CD4-positive, alpha-beta T cell treated with Interleukin-6 at 100 ng/mL for 8 hours (primary cell): Measurements from ENCODE around the gene PSMA7.
A peak's percentile ranks its signal among the peaks of the same experiment; 100 is the strongest.
"Not testable (repeated sequence)": the region's sequence is repeated elsewhere in the genome, so short reads cannot be mapped to it uniquely, and the experiment has no call there.

ENCODE experiments used
- DNase-seq: peaks from one replicate; pipeline ENCODE4 v3.0.0-alpha.2; 2020; ENCODE audit warnings: mixed read lengths, low spot score

The PSMA7 gene

DNA sequence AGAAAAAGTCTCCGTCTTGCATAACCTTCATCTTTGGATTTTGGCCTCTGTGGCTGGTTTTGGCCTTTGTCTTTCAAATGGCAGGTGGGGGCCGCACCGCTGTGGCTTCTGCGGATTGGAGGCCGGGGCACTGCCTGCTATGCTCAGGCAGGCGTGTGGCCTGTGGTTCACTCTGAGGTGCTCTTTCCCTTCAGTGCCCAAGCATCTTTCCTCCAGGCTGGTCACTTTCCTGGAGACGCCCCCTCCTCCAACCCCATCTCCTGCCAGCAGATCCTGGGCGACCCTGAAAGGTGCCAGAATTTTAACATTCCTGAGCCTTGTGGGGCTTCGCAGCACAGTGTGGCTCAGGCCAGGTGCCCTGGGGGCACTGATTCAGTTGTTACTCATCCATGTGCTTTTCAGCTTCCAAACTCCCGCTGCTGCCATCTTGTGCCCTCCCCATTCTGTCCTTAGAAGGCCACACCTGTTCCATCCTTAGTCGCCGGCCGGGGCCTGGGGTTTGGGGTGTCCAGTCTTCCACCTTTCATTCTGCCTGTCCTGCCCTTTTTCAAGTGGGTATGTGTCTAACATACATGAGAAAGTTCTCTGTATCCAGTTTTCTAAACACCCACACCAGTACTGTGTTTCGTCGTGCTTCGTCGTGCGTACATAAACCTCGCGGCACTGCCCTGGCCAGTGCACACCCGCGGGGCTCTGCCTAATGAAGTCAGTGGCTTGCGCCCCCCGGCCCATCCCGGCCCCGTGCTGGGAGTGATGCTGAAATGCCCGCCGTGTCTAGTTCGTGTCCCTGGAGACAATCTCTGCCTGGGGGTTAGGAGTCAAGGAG lies 12.4 kb upstream of the PSMA7 start:
- DNase-seq: no peak

DNA sequence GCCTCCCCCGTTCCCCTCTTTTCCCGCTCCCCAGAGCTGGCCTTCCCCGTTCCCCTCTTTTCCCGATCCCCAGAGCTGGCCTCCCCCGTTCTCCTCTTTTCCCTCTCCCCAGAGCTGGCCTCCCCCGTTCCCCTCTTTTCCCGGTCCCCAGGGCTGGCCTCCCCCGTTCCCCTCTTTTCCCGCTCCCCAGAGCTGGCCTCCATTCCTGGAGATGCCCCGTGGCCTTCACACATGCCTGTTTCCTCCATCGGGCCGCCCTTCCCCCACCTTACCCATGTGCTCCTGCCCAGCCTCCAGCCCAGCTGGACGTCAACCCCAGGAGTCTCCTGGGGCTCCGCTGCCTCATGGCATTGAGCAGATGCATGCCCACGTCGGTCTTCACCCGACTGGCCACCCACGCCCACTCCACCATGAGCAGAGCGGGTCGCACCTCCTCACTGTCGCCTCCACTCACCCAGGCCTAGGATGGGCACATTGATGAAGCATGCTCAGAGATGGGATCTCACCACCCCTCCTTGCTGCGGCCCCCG lies 8.7 kb upstream of the PSMA7 start:
- no peak for DNase-seq

GRCh38 chr20:62151225-62151624 lies 8.0 kb upstream of the PSMA7 start:
- DNase-seq: no peak

DNA sequence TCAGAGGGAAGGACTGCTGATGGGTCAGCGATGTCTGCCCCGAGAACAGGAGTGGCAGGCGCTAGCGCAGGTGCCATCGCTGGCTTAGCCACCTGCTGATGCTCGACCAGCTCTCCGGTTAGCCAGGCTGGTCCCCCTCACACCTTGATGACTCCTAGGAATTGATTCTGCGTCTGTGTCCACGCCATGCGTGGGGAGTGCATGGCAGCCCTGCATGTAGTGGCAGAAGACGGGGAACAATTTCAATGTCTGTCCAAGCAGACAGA lies 7.0 kb upstream of the PSMA7 start:
- no peak for DNase-seq

DNA sequence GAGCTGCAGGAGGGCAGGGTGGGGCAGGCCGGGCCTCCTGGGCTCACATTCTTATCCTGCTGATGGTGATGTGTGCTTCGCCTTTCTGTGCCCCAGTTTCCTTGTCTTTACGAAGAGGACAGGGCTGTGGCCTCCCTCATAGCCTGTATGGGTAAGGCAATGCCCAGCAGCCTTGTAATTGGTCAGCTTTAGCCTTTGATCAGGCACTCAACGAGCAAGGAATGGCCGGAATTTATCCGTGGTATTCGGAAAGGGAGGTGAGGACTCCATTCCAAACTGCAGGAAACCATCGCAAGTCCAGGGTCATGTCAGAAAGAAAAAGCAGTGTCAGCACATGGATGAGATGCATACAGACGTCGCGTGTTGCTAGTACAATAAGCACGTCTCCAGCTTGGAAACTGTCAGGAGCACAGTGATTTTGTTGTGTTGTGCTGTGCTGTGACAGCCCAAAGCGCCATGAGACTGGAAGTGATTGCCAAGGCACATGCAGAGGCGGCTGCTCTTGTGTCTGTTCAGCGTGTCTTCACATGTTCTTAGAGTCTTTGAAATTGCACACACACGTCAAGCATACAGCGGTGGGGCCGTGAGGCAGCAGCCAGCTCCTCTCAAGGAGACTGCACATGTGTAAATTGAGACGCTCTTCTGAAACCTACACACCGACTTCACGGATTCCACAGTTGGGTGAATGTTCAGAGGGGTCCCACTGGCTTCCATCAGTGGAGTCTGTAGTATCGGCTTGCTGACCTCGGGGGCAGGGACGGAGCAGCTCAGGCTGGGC lies 6.5 kb upstream of the PSMA7 start:
- DNase-seq: no peak

- no peak for DNase-seq
Observed at GRCh38 chr20:62148908-62149314, 5.7 kb upstream of the PSMA7 start.

DNA sequence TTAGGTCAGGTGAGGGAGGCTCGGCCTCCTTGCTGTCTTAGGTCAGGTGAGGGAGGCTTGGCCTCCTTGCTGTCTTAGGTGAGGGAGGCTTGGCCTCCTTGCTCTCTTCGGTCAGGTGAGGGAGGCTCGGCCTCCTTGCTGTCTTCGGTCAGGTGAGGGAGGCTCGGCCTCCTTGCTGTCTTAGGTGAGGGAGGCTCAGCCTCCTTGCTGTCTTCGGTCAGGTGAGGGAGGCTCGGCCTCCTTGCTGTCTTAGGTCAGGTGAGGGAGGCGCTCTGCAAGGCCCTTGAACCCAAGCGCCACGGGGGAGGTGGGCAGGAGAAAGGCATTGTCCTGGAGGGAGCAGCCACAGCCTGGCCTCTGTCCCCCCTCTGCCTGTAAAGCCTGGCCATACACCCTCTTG lies 5.2 kb upstream of the PSMA7 start:
- DNase-seq: not testable (repeated sequence)

- no peak for DNase-seq
Observed at GRCh38 chr20:62147528-62147927, 4.3 kb upstream of the PSMA7 start.

DNA sequence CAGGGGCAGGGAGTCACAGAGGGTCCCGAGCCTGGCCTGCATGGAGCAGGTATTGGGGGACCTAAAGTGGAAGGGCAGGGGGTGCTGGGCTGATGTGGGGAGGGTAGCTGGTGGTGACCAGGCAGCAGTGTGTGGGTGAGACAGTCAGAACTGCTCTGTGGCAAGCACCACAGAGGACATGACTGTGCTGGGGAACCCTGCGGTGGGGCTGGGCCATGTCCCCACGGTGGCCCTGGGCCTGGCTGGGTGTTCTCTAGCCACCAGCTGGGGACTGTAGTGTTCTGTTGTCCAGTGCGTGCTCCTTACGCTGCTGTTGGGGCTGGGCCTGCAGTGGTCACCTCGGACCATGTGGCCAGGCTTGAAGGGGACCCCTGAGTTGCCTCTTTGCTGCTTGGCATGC lies 3.9 kb upstream of the PSMA7 start:
- no peak for DNase-seq

GRCh38 chr20:62146019-62146755 lies 3.0 kb upstream of the PSMA7 start:
- DNase-seq: no peak

- DNase-seq: no peak
Observed at GRCh38 chr20:62145688-62146018, 2.5 kb upstream of the PSMA7 start.

DNA sequence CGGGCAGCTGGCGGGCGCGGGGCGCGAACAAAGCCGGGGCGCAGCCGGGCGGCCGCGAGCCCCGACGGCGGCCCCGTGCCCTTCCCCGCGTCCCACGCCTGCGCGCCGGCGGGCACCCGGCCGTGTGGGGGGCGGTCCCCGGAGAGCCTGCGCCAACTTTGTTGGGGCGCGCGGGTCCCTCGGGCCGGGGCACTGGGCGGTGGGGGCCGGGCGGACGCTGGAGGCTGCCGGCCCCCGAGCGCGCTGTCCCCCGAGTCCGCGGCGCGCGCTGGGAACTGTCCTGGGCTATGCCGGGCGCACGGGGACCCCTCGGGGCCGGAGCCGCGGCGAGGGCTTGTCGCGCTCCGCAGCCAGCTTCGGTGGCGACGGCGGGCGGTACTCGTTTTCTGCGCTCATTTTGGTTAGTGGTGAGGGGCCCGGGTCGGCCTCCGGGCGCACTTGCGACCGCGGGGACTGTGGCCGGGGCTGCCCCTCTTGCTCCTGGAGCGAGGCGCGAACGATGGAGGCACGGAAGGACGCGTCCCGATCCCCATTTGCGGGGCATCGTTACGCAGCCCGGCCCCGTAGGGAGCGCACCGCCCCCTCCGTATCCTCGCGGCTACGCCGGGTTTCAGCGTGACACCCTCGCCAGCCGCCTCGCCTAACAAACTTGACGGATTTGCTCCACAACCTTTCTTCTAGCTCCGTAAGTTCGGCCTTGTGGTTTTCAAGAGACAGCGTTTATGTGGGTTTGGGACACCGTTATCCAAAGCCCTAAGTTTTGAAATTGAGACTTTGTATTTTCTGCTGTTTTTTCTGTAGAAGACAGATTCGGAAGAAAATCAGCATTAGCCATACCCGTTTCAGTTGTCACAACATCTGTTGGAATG lies 997 bp upstream of the PSMA7 start:
- DNase-seq: peak; percentile 33

- no peak for DNase-seq
Observed at GRCh38 chr20:62142252-62143080, 728 bp downstream of the PSMA7 start.

GRCh38 chr20:62141397-62142251 lies 1.6 kb downstream of the PSMA7 start:
- no peak for DNase-seq

GRCh38 chr20:62141043-62141396 lies 2.2 kb downstream of the PSMA7 start:
- DNase-seq: no peak

DNA sequence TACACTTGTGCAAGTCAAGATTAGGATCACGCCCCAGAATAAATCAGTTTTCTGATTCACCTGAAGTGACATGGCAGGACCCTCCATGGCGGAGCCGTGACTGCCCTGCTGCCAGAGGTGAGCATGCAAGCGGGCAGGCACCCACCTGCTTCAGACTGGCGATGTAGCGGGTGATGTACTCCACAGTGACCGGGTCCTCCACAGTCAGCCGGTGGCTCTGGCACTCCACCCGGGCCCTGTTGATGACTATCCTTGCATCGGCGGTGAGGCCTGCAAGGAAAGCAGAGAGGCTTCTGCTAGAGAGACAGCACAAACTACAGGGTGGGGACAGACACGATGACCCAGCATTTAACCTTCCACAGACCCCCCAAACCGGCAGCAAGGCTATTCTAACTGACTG lies 3.6 kb downstream of the PSMA7 start:
- DNase-seq: no peak

DNA sequence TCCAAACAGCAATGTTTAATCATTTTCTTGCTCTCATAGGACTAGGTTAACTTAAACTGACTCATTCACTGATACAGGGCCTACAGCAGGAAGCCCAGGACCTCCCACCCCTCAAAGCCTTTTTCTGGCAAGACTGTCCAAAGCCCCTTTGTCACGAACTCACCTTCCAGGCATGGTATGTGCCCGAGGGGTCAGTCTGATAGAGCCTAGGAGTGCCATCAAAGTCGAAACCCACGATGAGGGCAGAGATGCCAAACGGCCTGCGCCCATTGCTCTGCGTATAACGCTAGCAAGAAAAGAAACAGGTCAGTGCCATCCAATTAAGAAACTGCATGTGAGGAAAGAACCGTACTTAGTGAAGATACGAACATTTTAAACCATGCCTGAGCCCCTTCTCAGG lies 4.3 kb downstream of the PSMA7 start:
- DNase-seq: no peak

DNA sequence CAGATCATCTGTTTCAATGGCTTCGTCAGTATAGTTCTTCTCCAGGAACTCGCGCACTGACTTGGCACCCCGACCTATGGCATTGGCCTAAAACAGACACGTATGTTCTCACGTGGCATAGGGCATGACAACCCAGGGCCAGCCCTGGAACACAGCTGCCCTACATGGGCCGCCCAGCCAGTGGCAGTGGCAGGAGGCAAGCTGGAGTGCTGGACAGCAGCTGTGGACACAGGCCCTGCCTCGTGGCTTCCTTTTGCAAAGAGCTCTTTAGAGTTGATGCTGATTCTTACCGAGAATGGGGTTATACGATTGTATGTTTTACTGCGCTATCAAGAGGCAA lies 5.0 kb downstream of the PSMA7 start:
- DNase-seq: no peak

DNA sequence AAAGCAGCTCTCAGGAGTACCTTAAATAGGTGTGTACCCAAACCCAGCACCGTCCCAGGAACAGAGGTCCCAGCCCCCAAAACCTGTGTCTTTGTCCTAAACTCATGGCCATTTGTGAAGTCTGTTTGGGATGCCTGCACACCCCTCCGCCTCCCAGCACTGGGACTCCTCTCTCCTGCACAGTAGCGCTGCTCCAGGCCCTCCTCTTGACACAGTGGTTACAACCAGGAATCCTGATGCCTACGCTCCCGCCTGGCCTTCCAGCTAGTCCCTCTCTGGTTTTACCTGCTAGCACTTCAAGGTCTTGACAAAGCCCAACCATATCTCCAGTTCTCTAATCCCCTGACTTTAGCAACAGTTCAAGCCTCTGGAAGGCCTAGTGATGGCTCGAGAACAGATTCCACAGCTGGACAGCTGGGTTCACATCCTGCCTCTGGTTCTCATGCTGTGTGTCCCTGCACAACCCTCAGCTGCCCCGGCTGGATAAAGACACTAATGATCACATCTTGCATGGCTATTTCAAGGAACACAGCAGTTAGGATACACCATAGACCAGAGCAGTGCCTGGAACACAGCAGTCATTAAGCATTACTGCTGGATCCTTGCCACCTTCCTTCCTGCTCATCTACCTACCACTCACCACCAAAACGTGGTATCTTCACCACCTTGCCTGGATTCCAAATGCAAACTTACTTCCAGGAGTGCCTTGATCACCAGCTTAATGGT lies 5.6 kb downstream of the PSMA7 start:
- no peak for DNase-seq

DNA sequence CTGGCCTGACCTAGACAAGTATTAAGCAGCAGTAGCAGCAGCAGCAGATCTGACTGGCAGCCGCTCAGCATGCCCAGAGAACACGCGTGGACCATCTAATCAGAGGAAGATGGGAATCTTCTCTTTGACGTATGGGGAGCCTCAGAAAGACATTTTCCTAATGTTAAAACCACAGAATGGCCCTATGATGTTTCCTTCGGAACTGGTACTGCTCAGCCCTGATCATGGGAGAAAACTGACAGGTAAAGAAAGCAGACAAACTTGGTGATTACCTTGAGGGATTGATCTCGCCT lies 6.2 kb downstream of the PSMA7 start:
- no peak for DNase-seq
